ENCODE results near the gene KLHL36.

GRCh38 chr16:84654238-84654637 is 5.9 kb downstream of the KLHL36 start:
- TF ChIP-seq CTCF (IDR thresholded peaks at IDR 0.05) = no peak
- no peak for TF ChIP-seq POLR2A (IDR thresholded peaks at IDR 0.05)

Data from right lobe of liver (tissue), 4 donors.